Measurements from ENCODE around the gene FLOT2. TPM values are rescaled to one million over a fixed set of nuclear protein-coding genes. Genes with fewer than 3 reads are reported as not detected.

Gene FLOT2
- total and polyA plus RNA-seq, 2 of the 8 experiments (the other 6 are each of a cell fraction or from before 2014, with no cell fraction given): 116 to 189 TPM

DNA sequence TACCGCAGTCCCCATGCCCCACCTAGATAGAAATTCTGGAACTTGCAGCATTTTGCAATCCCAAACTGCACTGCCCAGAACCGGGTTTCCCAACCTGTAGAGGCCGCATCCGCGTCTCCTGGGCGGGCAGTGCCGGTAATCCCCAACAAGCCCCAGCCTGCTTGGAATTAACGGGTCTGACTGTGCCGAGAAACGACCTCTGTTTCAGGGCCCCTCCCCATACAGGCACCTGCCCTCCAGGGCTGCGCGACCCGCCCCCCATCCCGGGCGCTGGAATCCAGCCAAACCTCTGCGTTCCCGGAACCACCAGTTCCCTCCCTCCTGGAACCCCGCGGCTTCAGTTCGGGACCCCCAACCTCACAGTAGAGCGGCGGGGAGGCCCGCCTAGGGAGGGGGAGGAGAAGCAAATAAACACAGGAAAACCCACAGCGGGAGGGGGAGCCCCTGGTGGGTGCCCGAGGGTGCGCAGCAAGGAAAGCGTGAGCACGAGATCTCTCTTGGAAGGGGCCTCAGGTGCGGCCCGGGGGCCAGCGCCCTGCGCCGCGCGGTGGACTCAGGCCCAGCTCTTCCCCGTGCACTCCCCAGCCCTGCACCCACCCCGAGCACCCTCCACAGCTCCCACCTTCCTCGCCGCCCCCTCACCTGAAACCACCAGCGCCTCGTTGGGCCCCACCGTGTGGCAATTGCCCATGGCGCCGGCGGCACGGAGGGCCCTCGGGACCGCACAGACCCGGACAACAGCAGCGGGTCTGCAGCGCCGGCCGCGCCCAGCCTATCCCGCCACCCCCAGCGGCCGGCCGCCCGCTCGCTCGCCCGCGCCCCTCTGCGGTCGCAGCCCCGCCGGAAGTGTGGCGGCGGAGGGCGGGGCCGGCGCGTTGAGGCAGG lies at the start of gene FLOT2 (continued):
- peak; percentile 70 for TF ChIP-seq PHF8 (conservative IDR thresholded peaks at IDR 0.05; ENCODE audit: low read depth, low read length)
- no peak for TF ChIP-seq FOSL1 (IDR thresholded peaks at IDR 0.05; ENCODE audit: insufficient read depth, low read depth, low read length)
- peak in 1 of 2 experiments; percentile 85; a peak in 1 of 4 replicates for TF ChIP-seq HDAC2 (IDR thresholded peaks at IDR 0.05; ENCODE audit: borderline replicate concordance in 1 of 2, low read depth in 2 of 2, low read length in 2 of 2)
- peak; percentile 45; the same call in 1 of the 2 replicates for TF ChIP-seq CEBPB (IDR thresholded peaks at IDR 0.05; ENCODE audit: low read depth, low read length)
- TF ChIP-seq, protein P1, sequence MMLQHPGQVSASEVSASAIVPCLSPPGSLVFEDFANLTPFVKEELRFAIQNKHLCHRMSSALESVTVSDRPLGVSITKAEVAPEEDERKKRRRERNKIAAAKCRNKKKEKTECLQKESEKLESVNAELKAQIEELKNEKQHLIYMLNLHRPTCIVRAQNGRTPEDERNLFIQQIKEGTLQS (IDR thresholded peaks at IDR 0.05; ENCODE audit: insufficient read depth, low read depth, low read length): no peak
- TF ChIP-seq GABPA (IDR thresholded peaks at IDR 0.05; ENCODE audit: borderline replicate concordance, insufficient read depth, low read length): no peak
- TF ChIP-seq, protein P2, sequence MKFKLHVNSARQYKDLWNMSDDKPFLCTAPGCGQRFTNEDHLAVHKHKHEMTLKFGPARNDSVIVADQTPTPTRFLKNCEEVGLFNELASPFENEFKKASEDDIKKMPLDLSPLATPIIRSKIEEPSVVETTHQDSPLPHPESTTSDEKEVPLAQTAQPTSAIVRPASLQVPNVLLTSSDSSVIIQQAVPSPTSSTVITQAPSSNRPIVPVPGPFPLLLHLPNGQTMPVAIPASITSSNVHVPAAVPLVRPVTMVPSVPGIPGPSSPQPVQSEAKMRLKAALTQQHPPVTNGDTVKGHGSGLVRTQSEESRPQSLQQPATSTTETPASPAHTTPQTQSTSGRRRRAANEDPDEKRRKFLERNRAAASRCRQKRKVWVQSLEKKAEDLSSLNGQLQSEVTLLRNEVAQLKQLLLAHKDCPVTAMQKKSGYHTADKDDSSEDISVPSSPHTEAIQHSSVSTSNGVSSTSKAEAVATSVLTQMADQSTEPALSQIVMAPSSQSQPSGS (IDR thresholded peaks at IDR 0.05; ENCODE audit: low read length): no peak
- TF ChIP-seq SRF (IDR thresholded peaks at IDR 0.05; ENCODE audit: low read depth, low read length): no peak
- peak; percentile 56 to 75; a peak in 2 of 3 replicates for TF ChIP-seq POLR2A (IDR thresholded peaks at IDR 0.05; ENCODE audit: control extremely low read depth in 1 of 2, low read depth in 2 of 2, low read length in 2 of 2)
- TF ChIP-seq, protein P3, sequence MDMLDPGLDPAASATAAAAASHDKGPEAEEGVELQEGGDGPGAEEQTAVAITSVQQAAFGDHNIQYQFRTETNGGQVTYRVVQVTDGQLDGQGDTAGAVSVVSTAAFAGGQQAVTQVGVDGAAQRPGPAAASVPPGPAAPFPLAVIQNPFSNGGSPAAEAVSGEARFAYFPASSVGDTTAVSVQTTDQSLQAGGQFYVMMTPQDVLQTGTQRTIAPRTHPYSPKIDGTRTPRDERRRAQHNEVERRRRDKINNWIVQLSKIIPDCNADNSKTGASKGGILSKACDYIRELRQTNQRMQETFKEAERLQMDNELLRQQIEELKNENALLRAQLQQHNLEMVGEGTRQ (IDR thresholded peaks at IDR 0.05; ENCODE audit: low read length): no peak
- no peak for TF ChIP-seq CBX5 (IDR thresholded peaks at IDR 0.05; ENCODE audit: low read depth, low read length)
- TF ChIP-seq TEAD4 (IDR thresholded peaks at IDR 0.05; ENCODE audit: low read depth, low read length): peak; percentile 51; the same call in 1 of the 2 replicates
- TF ChIP-seq CHD1 (IDR thresholded peaks at IDR 0.05; ENCODE audit: low read depth, low read length): no peak
- no peak for TF ChIP-seq SIX5 (IDR thresholded peaks at IDR 0.05; ENCODE audit: low read depth, low read length)
- TF ChIP-seq, protein P4, sequence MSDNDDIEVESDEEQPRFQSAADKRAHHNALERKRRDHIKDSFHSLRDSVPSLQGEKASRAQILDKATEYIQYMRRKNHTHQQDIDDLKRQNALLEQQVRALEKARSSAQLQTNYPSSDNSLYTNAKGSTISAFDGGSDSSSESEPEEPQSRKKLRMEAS (IDR thresholded peaks at IDR 0.05): peak; percentile 11; the same call in 1 of the 2 replicates
- TF ChIP-seq, protein P5, sequence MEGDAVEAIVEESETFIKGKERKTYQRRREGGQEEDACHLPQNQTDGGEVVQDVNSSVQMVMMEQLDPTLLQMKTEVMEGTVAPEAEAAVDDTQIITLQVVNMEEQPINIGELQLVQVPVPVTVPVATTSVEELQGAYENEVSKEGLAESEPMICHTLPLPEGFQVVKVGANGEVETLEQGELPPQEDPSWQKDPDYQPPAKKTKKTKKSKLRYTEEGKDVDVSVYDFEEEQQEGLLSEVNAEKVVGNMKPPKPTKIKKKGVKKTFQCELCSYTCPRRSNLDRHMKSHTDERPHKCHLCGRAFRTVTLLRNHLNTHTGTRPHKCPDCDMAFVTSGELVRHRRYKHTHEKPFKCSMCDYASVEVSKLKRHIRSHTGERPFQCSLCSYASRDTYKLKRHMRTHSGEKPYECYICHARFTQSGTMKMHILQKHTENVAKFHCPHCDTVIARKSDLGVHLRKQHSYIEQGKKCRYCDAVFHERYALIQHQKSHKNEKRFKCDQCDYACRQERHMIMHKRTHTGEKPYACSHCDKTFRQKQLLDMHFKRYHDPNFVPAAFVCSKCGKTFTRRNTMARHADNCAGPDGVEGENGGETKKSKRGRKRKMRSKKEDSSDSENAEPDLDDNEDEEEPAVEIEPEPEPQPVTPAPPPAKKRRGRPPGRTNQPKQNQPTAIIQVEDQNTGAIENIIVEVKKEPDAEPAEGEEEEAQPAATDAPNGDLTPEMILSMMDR (IDR thresholded peaks at IDR 0.05; ENCODE audit: control extremely low read depth in 1 of 3, insufficient read depth in 1 of 3, low read depth in 1 of 3, low read length in 3 of 3): peak in 2 of 3 experiments; percentile 14 to 33; a peak in 3 of 4 replicates

Measured in H1 (cell line).